Neural cell (in vitro differentiated cells): Measurements from ENCODE around the gene ZNF276. TPM values are rescaled to one million over a fixed set of nuclear protein-coding genes. Genes with fewer than 3 reads are reported as not detected.

ENCODE experiments used
- H2AFZ ChIP-seq: fragments of 200-600, 300-800 bp; sonication (generic), shearing (Covaris generic); 2 replicates; pipeline ENCODE4 v1.6.0; 2014; ENCODE audit warnings: low read depth, mild to moderate bottlenecking, antibody characterized with exemption, low read length, moderate library complexity
- H3F3A ChIP-seq: fragments of 200-600 bp; shearing (Covaris generic); 2 replicates; pipeline ENCODE4 v1.6.1; 2016; ENCODE audit warnings: mild to moderate bottlenecking, moderate library complexity, mixed read lengths, antibody characterized with exemption, low read length; ENCODE audit not compliant: insufficient read depth, poor library complexity, severe bottlenecking
- H3K27ac ChIP-seq: fragments of 200-600, 300-800 bp; sonication (generic), shearing (Covaris generic); 2 replicates; pipeline ENCODE4 v1.5.1; 2014; ENCODE audit warnings: mild to moderate bottlenecking, low read length, moderate library complexity
- H3K27me3 ChIP-seq: fragments of 300-800, 200-600 bp; sonication (generic), shearing (Covaris generic); 2 replicates; pipeline ENCODE4 v1.6.0; 2014; ENCODE audit warnings: mild to moderate bottlenecking, low read depth, low read length, moderate library complexity; ENCODE audit not compliant: insufficient read depth
- H3K36me3 ChIP-seq: fragments of 300-800, 200-600 bp; sonication (generic), shearing (Covaris generic); 2 replicates; pipeline ENCODE4 v1.5.1; 2014; ENCODE audit warnings: mild to moderate bottlenecking, antibody characterized with exemption, low read length, moderate library complexity; ENCODE audit not compliant: insufficient read depth
- H3K4me2 ChIP-seq: fragments of 300-800, 200-600 bp; sonication (generic), shearing (Covaris generic); 2 replicates; pipeline ENCODE4 v1.6.0; 2014; ENCODE audit warnings: mild to moderate bottlenecking, low read length
- H3K4me3 ChIP-seq: fragments of 300-800, 200-600 bp; sonication (generic), shearing (Covaris generic); 2 replicates; pipeline ENCODE4 v1.5.1; 2014; ENCODE audit warnings: mild to moderate bottlenecking, low read length, moderate library complexity
- H3K79me2 ChIP-seq: fragments of 200-600 bp; shearing (Covaris generic); replicated peaks from 2 replicates; pipeline ENCODE4 v1.6.0; 2014; ENCODE audit warnings: mild to moderate bottlenecking, low read length, moderate library complexity; ENCODE audit not compliant: insufficient read depth
- H3K9ac ChIP-seq: fragments of 300-800, 200-600 bp; sonication (generic), shearing (Covaris generic); 2 replicates; pipeline ENCODE4 v1.6.1; 2016; ENCODE audit warnings: mild to moderate bottlenecking, low read length, mixed read lengths
- H3K9me2 ChIP-seq: fragments of 200-600 bp; shearing (Covaris generic); 2 replicates; pipeline ENCODE4 v1.6.1; 2016; ENCODE audit warnings: mild to moderate bottlenecking, low read length, mixed read lengths; ENCODE audit not compliant: insufficient read depth
- H3K9me3 ChIP-seq: fragments of 200-600, 300-800 bp; sonication (generic), shearing (Covaris generic); 2 replicates; pipeline ENCODE4 v1.6.1; 2016; ENCODE audit warnings: mild to moderate bottlenecking, mixed run types, low read length, moderate library complexity, mixed read lengths
- H4K20me1 ChIP-seq: fragments of 200-600 bp; shearing (Covaris generic); 2 replicates; pipeline ENCODE4 v1.6.1; 2016; ENCODE audit warnings: mild to moderate bottlenecking, mixed run types; ENCODE audit not compliant: insufficient read depth
- CTCF ChIP-seq: fragments of 450-650 bp; IDR thresholded peaks from 2 replicates; pipeline ENCODE4 v1.5.1; 2014; ENCODE audit warnings: antibody characterized with exemption, mild to moderate bottlenecking, moderate library complexity; ENCODE audit not compliant: poor library complexity, severe bottlenecking
- EP300 ChIP-seq: fragments of 450-650 bp; conservative IDR thresholded peaks from 2 replicates; pipeline ENCODE4 v1.6.1; 2014; ENCODE audit warnings: antibody characterized with exemption, mild to moderate bottlenecking, moderate library complexity; ENCODE audit not compliant: poor library complexity, severe bottlenecking
- EZH2 ChIP-seq: fragments of 200-600, 300-800 bp; shearing (Covaris generic), sonication (generic); IDR thresholded peaks from 2 replicates; pipeline ENCODE4 v1.6.1; 2014; ENCODE audit warnings: antibody characterized with exemption, low read length, borderline replicate concordance, mild to moderate bottlenecking; ENCODE audit not compliant: insufficient read depth, poor library complexity, severe bottlenecking
- MXI1 ChIP-seq: fragments of 450-650 bp; conservative IDR thresholded peaks from 2 replicates; pipeline ENCODE4 v1.6.1; 2014; ENCODE audit warnings: antibody characterized with exemption, mild to moderate bottlenecking; ENCODE audit not compliant: poor library complexity, severe bottlenecking
- POLR2AphosphoS5 ChIP-seq: IDR thresholded peaks from 2 replicates; pipeline ENCODE4 v1.6.1; 2012
- RAD21 ChIP-seq: fragments of 450-650 bp; conservative IDR thresholded peaks from 2 replicates; pipeline ENCODE4 v1.6.1; 2014; ENCODE audit warnings: antibody characterized with exemption, mild to moderate bottlenecking, moderate library complexity
- REST ChIP-seq: IDR thresholded peaks from 2 replicates; pipeline ENCODE4 v1.6.1; 2012; ENCODE audit warnings: borderline replicate concordance
- SMC3 ChIP-seq: fragments of 450-650 bp; conservative IDR thresholded peaks from 2 replicates; pipeline ENCODE4 v1.6.1; 2014; ENCODE audit warnings: antibody characterized with exemption, mild to moderate bottlenecking, moderate library complexity; ENCODE audit not compliant: poor library complexity
- TAF1 ChIP-seq: IDR thresholded peaks from 2 replicates; pipeline ENCODE4 v1.6.1; 2012; ENCODE audit warnings: low read depth
- polyA plus RNA-seq: library from polyadenylated mRNA; depleted of rRNA; stranded (reverse); fragments of >200 nt; gene quantifications from 2 replicates; pipeline ENCODE4 v1.2.3, GENCODE V29; 2014

ZNF276 gene
- polyA plus RNA-seq, 1 donor from 2014 or later, result 35.4 TPM

- Histone ChIP-seq H2AFZ (no peak overlapping the region), H3K27me3 (no peaks in the 10 kb centered on the region), H3K4me3 (peak overlapping the region; percentile 87), H3K79me2 (no peaks in the 10 kb centered on the region), H3K9me2 (no peaks in the 10 kb centered on the region), H3K9me3 (no peaks in the 10 kb centered on the region), H3F3A (no peaks in the 10 kb centered on the region), H3K36me3 (no peaks in the 10 kb centered on the region), H4K20me1 (no peaks in the 10 kb centered on the region), H3K4me2 (no peak overlapping the region), H3K9ac (no peak overlapping the region), H3K27ac (peak overlapping the region; percentile 80)
- TF ChIP-seq SMC3 (no peak), EZH2 (no peak), CTCF (no peak), EP300 (no peak), RAD21 (no peak), TAF1 (no peak), REST (no peak), POLR2AphosphoS5 (no peak), MXI1 (no peak)
Observed at GRCh38 chr16:89685916-89686315, 35.4 kb upstream of the ZNF276 start.

GRCh38 chr16:89686520-89687091 lies 34.7 kb upstream of the ZNF276 start, which contains the start of gene CDK10:
TSS of gene CDK10 (plus strand) at chr16:89686689. CDS start at chr16:89686711, 22 bp downstream.
- Histone ChIP-seq H2AFZ (peak within 1 kb of the TSS; percentile 80), H3K27me3 (no peaks in the 10 kb centered on the region), H3K4me3 (peak within 1 kb of the TSS; percentile 87), H3K27ac (peak within 1 kb of the TSS; percentile 80), H4K20me1 (no peaks in the 10 kb centered on the region), H3K4me2 (peak within 1 kb of the TSS; percentile 80), H3K36me3 (no peaks in the 10 kb centered on the region), H3K9me2 (no peaks in the 10 kb centered on the region), H3F3A (no peaks in the 10 kb centered on the region), H3K9ac (peak within 1 kb of the TSS; percentile 77), H3K9me3 (no peaks in the 10 kb centered on the region), H3K79me2 (no peaks in the 10 kb centered on the region)
- TF ChIP-seq CTCF (no peak), RAD21 (no peak), MXI1 (peak; percentile 98), POLR2AphosphoS5 (peak; percentile 95), TAF1 (peak; percentile 74), EZH2 (no peak), REST (peak; percentile 49), EP300 (peak; percentile 12), SMC3 (no peak)
